ENCODE results near the gene APBB2. TPM values are rescaled to one million over a fixed set of nuclear protein-coding genes. Genes with fewer than 3 reads are reported as not detected.

The APBB2 gene
- total and polyA plus RNA-seq, 2 experiments from 2014 or later = 24.1 to 61.0 TPM

DNA sequence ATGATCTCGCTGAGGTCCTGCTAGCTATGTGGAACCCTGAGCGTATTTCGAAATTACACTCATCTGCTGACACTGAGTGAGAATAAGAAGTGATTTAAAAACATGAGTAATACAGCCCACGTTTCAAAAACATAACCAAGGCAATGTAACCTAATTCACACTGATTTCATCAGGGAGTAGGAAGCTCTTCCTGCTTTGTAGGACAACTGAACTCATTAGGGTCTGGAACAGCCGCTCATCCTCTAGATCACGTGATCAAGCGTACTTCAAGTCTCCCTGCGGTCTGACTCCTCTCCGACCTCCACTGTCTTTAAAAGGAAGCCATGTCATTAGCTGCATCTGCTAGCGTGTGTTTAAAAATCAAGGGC lies 326.6 kb downstream of the APBB2 start:
- peak overlapping the region; percentile 55 for H3K4me2 ChIP-seq (ENCODE audit: unreplicated experiment)
- H3K9me2 ChIP-seq (ENCODE audit: insufficient read depth) = no peaks in the 10 kb centered on the region
- H3K36me3 ChIP-seq (ENCODE audit: low read depth) = no peaks in the 10 kb centered on the region; the same call in 1 of the 2 replicates
- no peaks in the 10 kb centered on the region for H3K79me2 ChIP-seq (ENCODE audit: insufficient read depth)
- H4K20me1 ChIP-seq (ENCODE audit: insufficient read depth) = no peaks in the 10 kb centered on the region
- in situ Hi-C loops (cut with MboI) = no loop called here
- peak overlapping the region; percentile 90 for H3K27ac ChIP-seq
- peaks cover 23% of the 10 kb centered on the region for H3F3A ChIP-seq (ENCODE audit: insufficient read depth)
- H3K9me3 ChIP-seq (ENCODE audit: low read depth) = no peaks in the 10 kb centered on the region
- peaks cover 13% of the 10 kb centered on the region for H3K4me1 ChIP-seq (ENCODE audit: insufficient read depth)
- WGBS, 2 experiments (ENCODE audit: low coverage in 1 of 2, low lambda C conversion rate in 2 of 2, missing lambda C conversion rate in 2 of 2) = 5% methylated on average over 10 of the region's 10 CpGs
- peak overlapping the region; percentile 31 for H2AFZ ChIP-seq
- peak overlapping the region; percentile 78 for H3K9ac ChIP-seq
- H3K4me3 ChIP-seq = peak overlapping the region; percentile 28
- TF ChIP-seq EZH2 (IDR thresholded peaks at IDR 0.05; ENCODE audit: insufficient read depth, poor library complexity, severe bottlenecking) (no peak), EZH2phosphoT487 (IDR thresholded peaks at IDR 0.05; ENCODE audit: insufficient read depth, low read depth) (no peak)
- no peaks in the 10 kb centered on the region for H3K27me3 ChIP-seq (replicated peaks; ENCODE audit: insufficient read depth)
- peak; percentile 91 for DNase-seq

DNA sequence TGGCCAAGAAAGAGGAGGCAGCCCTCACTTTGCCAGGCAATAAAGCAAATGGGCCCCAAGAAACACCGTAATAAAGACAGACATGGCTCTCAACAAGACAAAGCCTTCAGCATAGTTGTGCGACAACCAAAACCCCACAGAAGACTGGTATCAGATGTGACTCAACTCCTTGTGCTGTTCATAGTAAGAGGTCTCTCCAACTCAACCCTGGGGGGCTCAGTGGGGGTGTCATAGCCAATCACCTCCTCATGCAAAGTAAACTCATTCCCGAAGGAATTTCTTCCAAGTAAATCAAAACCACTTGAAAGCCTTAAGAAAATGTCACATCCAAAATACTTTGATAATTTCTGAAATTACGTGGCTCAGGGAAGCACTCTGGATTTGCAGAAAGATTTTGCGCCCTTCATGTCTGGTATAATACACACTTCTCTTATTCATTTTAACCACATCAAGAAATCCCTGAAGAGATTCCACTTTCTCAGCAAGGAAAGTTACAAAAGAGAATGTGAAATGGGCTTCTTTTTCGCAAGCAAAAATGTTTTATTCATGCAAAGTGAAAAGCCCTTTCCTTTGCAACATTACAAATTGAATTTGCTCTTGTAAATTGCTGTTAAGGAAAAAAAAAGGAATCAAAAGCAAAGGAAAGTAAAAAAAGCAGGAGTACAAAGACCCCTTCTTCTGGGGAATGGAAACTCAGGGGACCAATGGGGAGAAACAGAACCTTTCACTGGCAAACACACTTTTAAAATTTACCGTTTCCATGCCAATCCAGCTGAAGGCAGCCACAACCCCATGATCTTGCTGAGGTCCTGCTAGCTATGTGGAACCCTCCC lies 327.2 kb downstream of the APBB2 start:
- H3K4me2 ChIP-seq (ENCODE audit: unreplicated experiment) = peak overlapping the region; percentile 55
- H3K79me2 ChIP-seq (ENCODE audit: insufficient read depth) = no peaks in the 10 kb centered on the region
- peak overlapping the region; percentile 78 for H3K9ac ChIP-seq
- 82 to 83% methylated on average over 7 of the region's 7 CpGs for WGBS, 2 experiments (ENCODE audit: low coverage in 1 of 2, low lambda C conversion rate in 2 of 2, missing lambda C conversion rate in 2 of 2)
- DNase-seq = no peak
- peak overlapping the region; percentile 31; the same call in 1 of the 2 replicates for H2AFZ ChIP-seq
- H3K4me3 ChIP-seq = peak overlapping the region; percentile 28; the same call in 1 of the 2 replicates
- H3K27ac ChIP-seq = peak overlapping the region; percentile 90
- no peaks in the 10 kb centered on the region; the same call in 1 of the 2 replicates for H3K36me3 ChIP-seq (ENCODE audit: low read depth)
- no peak for TF ChIP-seq EZH2phosphoT487 (IDR thresholded peaks at IDR 0.05; ENCODE audit: insufficient read depth, low read depth)
- TF ChIP-seq EZH2 (IDR thresholded peaks at IDR 0.05; ENCODE audit: insufficient read depth, poor library complexity, severe bottlenecking) = no peak
- H3K4me1 ChIP-seq (ENCODE audit: insufficient read depth) = peaks cover 13% of the 10 kb centered on the region
- H3K9me3 ChIP-seq (ENCODE audit: low read depth) = no peaks in the 10 kb centered on the region
- in situ Hi-C loops (cut with MboI) = no loop called here
- H3F3A ChIP-seq (ENCODE audit: insufficient read depth) = peaks cover 23% of the 10 kb centered on the region
- no peaks in the 10 kb centered on the region for H4K20me1 ChIP-seq (ENCODE audit: insufficient read depth)
- H3K9me2 ChIP-seq (ENCODE audit: insufficient read depth) = no peaks in the 10 kb centered on the region
- H3K27me3 ChIP-seq (replicated peaks; ENCODE audit: insufficient read depth) = no peaks in the 10 kb centered on the region

- Histone ChIP-seq H4K20me1 (ENCODE audit: insufficient read depth) (no peaks in the 10 kb centered on the region), H3F3A (ENCODE audit: insufficient read depth) (peaks cover 2% of the 10 kb centered on the region; the same call in 1 of the 2 replicates), H3K79me2 (ENCODE audit: insufficient read depth) (no peaks in the 10 kb centered on the region), H3K9me3 (ENCODE audit: low read depth) (no peaks in the 10 kb centered on the region), H3K4me3 (no peak overlapping the region), H3K9me2 (ENCODE audit: insufficient read depth) (no peaks in the 10 kb centered on the region), H3K4me2 (ENCODE audit: unreplicated experiment) (no peak overlapping the region), H3K27me3 (replicated peaks; ENCODE audit: insufficient read depth) (no peaks in the 10 kb centered on the region), H3K9ac (no peak overlapping the region), H3K4me1 (ENCODE audit: insufficient read depth) (peaks cover under 1% of the 10 kb centered on the region; the same call in 1 of the 2 replicates), H3K27ac (no peak overlapping the region), H3K36me3 (ENCODE audit: low read depth) (peaks cover 11% of the 10 kb centered on the region; the same call in 1 of the 2 replicates), H2AFZ (no peak overlapping the region)
- 95 to 99% methylated on average over 4 of the region's 4 CpGs for WGBS, 2 experiments (ENCODE audit: low coverage in 1 of 2, low lambda C conversion rate in 2 of 2, missing lambda C conversion rate in 2 of 2)
- in situ Hi-C loops (cut with MboI) = no loop called here
- DNase-seq = no peak
- no peak for TF ChIP-seq EZH2 (IDR thresholded peaks at IDR 0.05; ENCODE audit: insufficient read depth, poor library complexity, severe bottlenecking)
- no peak for TF ChIP-seq EZH2phosphoT487 (IDR thresholded peaks at IDR 0.05; ENCODE audit: insufficient read depth, low read depth)
Observed at GRCh38 chr4:40881851-40882250, 332.5 kb downstream of the APBB2 start.

DNA sequence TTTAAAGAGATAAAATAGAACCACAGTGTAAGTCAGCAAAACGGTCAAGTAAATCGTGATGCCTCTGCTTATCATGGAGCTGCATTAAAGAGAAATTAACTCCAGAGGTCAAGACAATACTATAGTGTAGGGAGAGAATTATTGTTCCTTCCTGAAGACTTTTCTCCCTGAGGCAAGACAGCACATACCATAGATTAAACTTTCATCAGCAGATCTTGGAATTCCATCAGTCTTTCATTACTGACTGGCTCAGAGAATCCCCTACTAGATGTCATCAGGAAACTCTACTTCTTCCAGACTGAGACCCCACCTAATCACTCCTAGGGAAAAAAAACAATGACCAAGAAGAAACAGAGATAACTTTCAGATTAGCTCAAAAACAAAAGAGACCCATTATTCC lies 333.2 kb downstream of the APBB2 start:
- Histone ChIP-seq H3K9me2 (ENCODE audit: insufficient read depth) (no peaks in the 10 kb centered on the region), H3K79me2 (ENCODE audit: insufficient read depth) (no peaks in the 10 kb centered on the region), H3K4me2 (ENCODE audit: unreplicated experiment) (no peak overlapping the region), H3K36me3 (ENCODE audit: low read depth) (peaks cover 11% of the 10 kb centered on the region; the same call in 1 of the 2 replicates), H3K4me3 (no peak overlapping the region), H3F3A (ENCODE audit: insufficient read depth) (no peaks in the 10 kb centered on the region), H4K20me1 (ENCODE audit: insufficient read depth) (no peaks in the 10 kb centered on the region), H3K4me1 (ENCODE audit: insufficient read depth) (no peaks in the 10 kb centered on the region), H3K9me3 (ENCODE audit: low read depth) (no peaks in the 10 kb centered on the region), H3K27ac (no peak overlapping the region), H2AFZ (no peak overlapping the region), H3K27me3 (replicated peaks; ENCODE audit: insufficient read depth) (no peaks in the 10 kb centered on the region), H3K9ac (no peak overlapping the region)
- in situ Hi-C loops (cut with MboI) = no loop called here
- 95 to 97% methylated on average over 2 of the region's 2 CpGs for WGBS, 2 experiments (ENCODE audit: low coverage in 1 of 2, low lambda C conversion rate in 2 of 2, missing lambda C conversion rate in 2 of 2)
- no peak for DNase-seq
- TF ChIP-seq EZH2phosphoT487 (IDR thresholded peaks at IDR 0.05; ENCODE audit: insufficient read depth, low read depth) (no peak), EZH2 (IDR thresholded peaks at IDR 0.05; ENCODE audit: insufficient read depth, poor library complexity, severe bottlenecking) (no peak)
